B cell (primary cell): ENCODE results near the gene GRID1.

Experiments
- EZH2 ChIP-seq: IDR thresholded peaks from 2 replicates; pipeline ENCODE4 v1.6.1; 2012; ENCODE audit warnings: borderline replicate concordance, low read depth, mild to moderate bottlenecking, moderate library complexity, low read length; ENCODE audit not compliant: insufficient read depth, poor library complexity, severe bottlenecking
- TF ChIP-seq, protein P1 (sequence below): fragments of 200-600 bp; IDR thresholded peaks from one replicate; pipeline ENCODE4 v1.8.0; 2022; ENCODE audit warnings: antibody characterized with exemption, mild to moderate bottlenecking

DNA sequence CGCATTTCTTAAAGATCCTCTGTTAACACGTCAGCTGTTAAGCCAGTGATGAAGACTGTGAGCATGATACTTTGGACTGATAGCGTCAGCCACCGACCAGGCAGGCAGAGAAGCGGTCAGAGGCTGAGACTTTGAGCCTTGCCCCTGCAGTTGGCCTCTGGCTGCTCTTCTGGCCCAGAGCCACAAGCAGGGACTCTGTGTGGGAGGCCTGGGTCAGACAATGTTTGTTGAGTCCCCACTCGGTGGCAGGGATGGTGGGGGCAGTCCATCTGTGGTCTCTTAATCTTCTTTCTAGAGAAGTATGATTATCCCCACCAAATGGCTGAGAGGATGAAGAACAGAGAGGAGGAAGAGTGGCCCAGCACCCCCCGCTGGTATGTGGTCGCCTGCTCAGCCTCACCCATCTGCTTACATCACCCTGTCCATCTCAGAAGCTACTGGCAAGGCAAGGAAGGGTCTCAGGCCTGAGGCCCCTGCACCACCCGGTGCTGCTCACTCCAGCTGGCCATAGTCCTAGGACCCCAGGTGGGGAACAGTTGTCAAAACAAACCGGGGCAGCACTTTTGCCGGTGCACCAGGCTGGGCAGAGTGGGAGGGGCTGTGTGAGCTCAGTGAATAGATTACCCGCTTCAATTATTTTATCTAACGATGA is 202.9 kb downstream of the GRID1 start:
- no peak for TF ChIP-seq EZH2
- TF ChIP-seq, protein P1, sequence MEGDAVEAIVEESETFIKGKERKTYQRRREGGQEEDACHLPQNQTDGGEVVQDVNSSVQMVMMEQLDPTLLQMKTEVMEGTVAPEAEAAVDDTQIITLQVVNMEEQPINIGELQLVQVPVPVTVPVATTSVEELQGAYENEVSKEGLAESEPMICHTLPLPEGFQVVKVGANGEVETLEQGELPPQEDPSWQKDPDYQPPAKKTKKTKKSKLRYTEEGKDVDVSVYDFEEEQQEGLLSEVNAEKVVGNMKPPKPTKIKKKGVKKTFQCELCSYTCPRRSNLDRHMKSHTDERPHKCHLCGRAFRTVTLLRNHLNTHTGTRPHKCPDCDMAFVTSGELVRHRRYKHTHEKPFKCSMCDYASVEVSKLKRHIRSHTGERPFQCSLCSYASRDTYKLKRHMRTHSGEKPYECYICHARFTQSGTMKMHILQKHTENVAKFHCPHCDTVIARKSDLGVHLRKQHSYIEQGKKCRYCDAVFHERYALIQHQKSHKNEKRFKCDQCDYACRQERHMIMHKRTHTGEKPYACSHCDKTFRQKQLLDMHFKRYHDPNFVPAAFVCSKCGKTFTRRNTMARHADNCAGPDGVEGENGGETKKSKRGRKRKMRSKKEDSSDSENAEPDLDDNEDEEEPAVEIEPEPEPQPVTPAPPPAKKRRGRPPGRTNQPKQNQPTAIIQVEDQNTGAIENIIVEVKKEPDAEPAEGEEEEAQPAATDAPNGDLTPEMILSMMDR: no peak
